ENCODE measurements around the gene EDAR.

The EDAR gene

DNA sequence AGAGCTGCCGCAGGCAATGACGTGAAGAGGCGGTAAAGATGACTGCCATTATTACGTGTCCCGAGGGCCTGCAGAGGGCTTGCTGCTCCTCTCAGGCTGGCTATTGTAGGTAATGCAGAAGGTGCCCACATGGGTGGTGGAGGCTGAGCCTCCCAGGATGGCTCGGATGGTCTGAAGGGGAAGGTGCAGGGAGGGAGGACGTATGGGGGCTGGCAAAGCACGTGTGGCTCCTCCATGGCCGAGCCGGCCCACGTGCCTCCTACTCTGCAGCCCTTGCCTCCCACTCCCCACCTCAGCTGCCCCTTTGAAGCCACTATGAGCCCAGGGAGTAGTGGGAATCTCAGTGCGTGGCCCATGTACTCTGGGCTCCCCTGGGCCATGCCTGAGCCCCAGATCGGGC lies 48.9 kb downstream of the EDAR start:
- DNase-seq (ENCODE audit: low read depth in 2 of 2) = no peak

DNA sequence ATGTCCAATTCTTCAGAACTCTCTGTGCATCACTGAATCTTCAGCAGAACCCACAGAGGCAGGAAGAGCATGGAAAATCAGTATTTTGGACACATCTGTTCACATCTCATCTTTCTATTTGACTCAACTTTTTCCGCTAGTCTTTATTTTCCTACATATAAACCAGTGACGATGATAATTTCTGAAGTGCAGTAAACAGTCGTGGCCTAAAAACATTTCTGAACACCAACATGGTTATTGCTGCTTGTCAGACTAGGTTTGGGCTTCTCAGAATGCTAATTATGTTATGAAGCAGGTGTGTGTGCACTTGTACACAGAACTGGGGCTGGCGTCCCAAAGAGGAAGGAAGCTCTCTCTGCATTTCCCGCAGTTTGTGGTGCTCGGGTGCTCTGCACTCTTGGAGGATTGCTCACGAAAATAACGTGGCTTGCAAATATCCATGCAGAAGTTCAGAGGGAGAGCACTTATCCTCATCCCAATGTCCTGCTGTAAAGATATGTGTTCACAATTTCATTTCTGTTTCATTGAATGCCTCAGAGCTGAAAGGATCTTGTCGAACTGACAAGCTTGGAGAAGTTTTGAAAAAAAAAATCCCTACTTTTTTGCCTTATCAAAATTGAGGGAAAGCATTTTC lies 50.8 kb downstream of the EDAR start:
- DNase-seq (ENCODE audit: low read depth in 2 of 2) = no peak

DNA sequence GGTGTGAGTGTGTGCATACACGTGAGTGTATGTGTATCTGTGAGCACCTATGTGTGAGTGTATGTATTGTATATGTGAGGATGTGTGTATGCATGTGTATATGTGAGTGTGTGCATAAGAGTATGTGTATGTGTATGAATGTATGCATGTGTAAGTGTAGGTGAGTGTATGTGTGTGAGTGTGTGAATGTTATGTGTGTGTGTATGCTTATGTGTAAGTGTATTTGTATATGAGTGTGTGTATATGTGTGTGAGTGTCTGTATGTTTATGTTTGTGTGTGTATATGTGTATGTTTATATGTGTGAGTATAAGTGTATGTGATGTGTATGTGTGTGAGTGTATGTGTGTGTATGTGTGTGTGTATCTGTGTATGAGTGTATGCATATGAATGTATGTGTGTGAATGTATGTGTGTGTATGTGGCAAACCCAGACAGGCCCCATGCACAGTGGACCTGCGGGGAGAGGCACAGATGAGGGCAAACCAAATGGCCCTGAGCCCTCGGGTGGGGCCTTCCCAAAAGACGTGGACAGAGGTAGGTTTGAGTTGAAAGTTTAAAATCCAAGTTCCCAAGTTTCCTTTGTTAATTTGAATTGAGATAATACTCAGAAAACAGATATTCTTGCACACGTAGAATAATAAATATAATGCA lies 51.5 kb downstream of the EDAR start:
- no peak for DNase-seq (ENCODE audit: low read depth in 2 of 2)

DNA sequence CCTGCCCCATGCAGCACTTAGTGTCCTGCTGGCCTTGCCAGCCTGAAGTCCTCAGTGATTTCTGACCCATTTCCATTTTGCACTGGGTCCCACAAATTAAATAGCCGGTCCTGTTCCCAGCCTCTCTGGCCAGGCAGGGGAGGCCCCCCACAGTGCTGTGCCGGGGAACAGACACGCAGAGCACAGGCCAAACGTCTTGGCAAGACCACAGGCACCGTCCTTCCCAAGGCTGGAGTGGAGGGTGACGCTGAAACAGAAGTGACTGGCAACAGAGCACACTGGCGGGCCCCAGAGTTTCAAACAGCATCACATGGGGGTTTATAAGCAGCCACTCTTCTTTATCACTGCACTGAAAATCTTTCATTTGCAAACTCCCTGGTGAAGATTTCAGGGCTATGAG lies 52.2 kb downstream of the EDAR start:
- no peak for DNase-seq (ENCODE audit: low read depth in 2 of 2)

DNA sequence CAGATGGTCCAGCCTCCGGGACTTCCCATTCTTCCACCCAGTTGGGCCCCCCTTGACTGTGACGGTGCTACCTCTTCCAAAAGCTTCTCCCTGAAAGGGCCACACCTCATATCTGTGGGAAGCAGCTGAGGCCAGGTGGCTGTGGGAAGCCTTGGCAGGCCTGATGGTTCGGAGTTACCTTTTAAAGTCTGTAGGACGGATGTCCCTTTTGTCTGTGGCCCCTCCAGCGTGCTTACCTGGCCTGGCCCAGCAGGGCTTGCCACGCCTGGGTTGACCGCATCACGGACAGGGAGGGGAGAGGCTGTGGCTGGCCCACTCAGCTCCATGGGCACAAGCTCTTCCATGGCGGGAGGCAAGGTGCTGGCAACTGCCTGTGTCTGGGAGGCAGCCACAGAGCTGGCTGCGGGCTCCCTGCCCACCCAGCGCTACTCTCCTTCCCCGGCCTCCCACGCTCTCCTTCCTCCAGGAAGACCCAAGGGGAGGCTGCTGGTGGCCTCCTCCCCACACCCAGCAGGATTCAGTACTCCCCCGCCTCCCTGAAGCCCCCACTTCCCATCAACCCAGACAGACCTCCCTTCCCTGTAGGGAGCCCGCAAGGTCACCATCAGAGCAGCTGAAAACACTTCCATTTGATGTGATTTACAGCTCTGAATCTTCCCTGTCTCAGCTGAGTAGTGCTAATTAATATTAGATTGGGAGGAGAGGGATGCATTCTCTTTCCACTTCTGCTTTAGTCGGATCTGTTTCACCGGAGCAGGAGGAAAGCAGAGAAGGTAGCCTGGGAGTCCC lies 52.8 kb downstream of the EDAR start:
- DNase-seq (ENCODE audit: low read depth in 2 of 2) = no peak

DNA sequence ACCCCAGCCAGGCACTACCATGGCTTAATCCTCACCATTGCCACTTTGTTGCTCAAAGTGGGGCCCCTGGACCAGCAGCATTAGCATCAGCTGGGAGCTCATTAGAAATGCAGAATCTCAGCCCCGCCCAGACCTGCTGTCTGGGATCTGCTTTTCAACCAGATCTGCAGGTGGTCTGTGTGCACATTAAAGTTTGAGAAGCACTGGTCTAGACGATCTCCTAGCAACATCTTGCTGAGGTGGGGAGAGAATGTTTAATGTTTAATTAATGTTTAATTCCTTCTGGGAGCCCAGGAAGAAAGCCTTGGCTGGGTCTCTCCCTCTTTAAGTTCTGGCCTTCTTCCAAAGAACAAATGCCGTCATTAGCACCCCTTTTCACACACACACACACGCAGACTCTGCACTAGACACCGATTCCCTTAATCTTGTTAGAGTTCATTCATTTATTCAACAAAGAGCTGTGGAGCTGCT lies 53.7 kb downstream of the EDAR start:
- DNase-seq (ENCODE audit: low read depth in 2 of 2) = no peak

DNA sequence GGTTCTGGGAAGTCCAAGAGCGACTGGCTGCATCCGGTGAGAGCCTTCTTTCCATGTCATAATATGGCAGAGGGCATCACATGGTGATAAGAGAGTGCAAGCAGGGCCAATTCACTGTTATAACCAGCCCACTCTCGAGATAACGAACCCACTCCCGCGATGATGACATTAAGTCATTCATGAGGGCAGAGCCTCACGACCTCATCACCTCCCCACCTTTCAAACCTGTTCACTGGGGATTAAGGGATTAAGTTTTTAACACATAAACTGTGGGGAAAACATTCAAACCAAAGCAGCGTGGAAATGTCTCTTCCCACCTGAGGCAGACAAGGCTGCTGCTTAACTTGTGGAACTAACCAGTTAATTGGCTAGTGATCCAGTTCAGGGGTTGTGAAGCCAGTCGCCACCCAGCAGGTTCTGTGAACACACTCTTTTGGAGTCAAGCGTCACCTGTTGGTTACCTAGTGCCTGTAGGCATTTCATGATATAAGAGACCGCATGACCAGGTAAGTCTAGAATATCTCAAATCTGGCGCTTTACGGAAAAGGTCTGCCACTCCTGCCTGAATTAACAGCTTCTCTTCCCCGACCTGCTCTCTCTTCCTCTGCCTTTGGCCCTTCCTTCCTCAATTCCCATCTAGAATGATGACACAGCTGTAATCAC lies 54.3 kb downstream of the EDAR start:
- DNase-seq (ENCODE audit: low read depth in 2 of 2) = no peak

DNA sequence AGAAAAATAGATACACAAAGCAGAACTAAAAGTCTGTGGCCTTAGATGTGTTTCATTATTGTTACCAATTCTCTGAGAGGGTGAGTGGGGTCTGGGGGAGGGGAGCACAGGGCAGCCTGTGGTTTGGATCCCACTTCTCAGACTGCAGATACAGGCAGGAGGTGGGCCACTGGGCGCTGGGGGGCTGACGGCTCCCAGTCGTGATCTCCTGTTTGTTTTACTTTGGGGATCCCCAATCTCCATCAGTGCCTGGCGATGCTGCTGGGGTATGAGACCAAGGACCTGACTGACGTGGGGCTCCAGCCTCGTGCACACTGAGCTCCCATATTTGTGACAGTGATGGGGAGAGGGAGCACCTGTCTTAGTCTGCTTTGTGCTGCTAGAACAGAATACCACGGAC lies 54.9 kb downstream of the EDAR start:
- DNase-seq (ENCODE audit: low read depth in 2 of 2) = no peak

DNA sequence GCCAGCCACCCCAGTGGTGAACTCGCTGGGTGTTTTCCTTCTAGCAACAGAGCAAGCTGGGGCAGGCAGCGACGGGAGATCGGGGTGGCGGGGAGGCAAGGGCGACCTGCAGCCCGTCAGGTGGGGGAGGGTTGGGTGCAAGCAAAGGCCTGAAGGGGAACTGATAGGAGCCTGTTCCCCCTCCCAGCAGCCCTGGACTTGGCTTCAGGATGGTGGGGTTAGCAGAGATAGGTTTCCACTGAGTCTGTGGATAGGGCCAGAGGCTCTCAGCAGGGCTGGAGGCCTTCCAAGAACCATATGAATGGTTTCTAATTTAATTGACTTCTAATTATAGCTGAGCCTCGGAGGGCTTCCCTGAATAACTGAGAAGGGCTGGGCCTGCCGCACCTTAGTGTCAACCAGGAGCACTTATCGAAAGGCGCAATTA lies 55.3 kb downstream of the EDAR start:
- DNase-seq (ENCODE audit: low read depth in 2 of 2) = no peak

DNA sequence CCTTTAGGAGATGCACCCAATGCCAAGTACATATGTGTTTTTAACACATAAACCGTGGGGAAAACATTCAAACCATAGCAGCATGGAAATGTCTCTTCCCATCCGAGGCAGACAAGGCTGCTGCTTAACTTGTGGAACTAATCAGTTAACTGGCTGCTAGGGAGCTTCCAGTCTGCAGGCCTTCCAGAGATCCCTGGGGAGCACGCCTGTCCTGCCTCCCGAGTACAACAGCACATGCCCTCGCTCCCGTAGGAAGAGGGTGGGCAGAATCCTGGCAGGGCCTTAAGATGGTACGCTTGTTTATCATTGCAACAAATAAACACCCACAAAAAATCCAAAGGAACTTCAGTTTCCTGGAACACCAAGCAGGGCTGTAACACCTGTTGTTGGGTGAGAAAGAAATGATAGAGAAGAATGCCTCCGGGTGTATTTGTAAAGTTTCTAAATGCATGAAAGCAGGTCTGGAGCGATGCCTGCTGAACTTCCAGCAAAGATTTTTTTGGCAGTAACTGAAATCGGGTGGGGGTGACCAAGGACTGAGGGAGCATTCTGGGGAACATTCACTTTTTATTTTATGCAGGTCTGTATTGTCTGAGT lies 56.2 kb downstream of the EDAR start:
- no peak for DNase-seq (ENCODE audit: low read depth in 2 of 2)

DNA sequence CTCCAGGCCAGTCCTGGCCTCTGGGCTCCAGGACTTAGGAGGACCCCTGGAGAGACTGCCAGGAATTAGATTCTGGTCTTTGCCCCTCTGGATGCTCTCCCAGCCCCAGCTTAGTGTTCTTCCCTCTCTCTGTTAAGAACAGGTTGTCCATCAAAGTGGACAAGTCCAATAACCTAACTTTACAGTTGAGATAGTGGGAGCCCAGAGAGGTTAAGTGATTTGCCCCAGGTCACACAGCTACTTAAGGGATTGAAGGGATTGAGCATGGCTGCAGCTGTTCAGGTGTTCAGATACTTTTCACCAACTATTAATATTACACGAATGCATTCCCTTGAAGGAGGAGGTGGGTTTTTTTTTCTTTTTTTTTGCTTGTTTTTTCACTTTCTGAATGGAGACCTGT lies 57.6 kb downstream of the EDAR start:
- no peak for DNase-seq (ENCODE audit: low read depth in 2 of 2)

DNA sequence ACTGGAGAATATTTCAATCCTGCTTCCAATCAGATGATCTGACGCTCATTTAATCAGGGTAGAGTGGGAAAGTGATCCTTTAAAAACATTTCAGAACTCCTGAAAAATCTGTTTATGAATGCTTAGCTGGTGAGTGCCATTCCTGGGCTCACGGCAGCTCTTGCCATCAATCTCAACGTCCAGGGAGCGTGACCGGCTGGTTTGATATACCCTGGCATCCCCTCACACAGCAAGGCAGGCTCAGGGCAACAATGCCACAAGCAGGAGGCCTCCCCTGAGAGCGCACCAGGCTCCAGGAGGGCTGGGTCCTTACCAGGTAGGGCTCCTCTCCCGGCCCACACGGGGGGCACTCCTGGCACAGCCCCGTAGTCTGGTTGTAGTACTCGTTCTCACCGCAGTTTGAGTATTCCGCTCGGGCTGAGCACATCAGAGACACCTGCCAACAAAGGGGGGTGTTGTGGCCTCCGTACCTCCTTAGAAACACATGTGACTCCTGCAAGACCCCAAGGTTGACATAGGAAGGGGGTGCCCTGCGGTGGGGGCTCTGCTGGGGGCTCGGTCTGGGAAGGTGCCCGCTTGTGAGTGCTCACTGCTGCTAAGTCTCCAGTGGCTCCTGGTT lies 59.1 kb downstream of the EDAR start:
- DNase-seq (ENCODE audit: low read depth in 2 of 2) = no peak

DNA sequence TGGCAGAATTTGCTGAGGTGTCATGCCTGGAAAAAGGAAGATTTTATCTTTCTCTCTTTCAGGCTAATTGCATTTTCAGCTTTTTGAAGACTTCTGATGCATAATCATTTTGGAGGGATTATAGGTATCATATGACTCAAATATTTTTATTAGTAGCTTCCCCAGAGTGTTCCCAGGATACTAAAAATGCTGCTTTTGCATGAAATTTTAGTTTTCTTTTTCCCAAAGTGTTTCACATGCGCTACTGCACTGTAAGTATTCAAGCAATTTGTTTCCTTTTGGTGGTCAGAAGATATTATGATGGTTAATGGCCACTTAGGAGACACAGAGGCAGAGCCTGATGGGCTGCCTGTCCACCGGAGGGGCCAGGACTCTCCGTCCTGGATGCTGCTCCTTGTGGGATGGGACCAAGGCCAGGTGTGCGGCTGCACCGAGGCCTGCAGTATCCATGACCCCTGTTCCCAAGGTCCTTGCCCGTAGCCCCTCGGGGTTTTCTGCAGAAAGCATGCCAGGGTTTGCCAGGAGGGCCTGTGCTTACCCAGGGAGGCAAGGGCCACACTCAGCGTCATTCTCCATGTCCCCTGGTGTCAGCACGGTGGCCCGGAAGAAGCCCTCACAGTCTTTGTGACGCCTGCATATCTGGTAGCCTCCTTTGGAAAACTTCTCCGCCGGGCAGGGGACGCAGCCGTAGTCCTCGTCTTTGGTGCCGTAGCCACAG lies 60.2 kb downstream of the EDAR start:
- no peak for DNase-seq (ENCODE audit: low read depth in 2 of 2)

DNA sequence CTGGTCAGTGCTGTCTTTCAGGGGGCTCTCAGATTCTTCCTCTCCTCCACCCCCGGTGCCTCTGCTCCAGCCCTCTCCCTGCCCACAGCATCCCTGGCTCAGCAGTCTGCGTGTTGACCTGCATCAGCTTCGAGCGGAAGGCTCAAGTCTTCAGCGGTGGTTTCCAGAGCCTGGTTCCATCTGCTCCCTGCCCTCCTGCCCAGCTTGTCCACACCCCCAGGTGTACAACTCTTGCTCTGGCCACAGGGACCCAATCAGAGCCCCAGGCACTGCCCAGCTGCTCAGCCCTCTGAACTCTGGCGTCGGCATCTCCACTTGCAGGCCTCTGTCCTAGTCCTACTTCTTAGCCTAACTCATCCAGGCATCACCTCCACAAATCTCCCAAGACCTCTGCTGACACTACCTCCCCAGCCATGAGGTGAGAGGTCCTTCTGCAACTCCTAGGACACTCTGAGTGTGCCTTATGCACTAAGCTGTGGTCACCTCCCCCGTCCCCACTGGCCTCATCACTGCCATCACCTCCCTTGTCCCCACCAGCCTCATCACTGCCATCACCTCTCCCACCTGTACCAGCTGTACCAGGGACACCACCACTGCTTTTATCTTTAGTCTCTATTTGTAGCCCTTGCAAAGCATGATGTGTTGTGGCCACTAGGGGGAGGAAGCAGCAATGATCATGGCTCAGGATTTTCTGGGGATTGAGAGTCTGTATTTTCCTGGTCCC lies 60.9 kb downstream of the EDAR start:
- peak; percentile 13 to 19 for DNase-seq (ENCODE audit: low read depth in 2 of 2)

DNA sequence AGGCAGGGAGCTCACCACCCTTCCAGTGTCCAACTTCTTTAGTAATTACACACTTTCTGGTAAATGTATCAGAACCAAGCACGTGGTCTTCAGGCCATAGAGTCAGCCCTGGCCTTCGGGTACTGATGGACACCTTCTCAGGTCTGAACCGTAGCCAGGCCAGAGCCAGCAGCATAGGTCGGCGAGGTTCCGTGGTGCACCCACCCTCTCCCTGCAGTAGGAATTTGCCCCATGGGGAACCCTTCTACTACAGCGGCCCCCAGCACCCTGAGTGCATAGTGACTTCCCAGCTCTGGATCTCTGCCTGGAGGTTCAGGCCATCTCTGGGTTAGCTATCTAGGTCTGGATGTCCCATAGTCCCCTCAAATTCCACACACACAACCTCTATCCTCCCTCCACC lies 61.6 kb downstream of the EDAR start:
- no peak for DNase-seq (ENCODE audit: low read depth in 2 of 2)

DNA sequence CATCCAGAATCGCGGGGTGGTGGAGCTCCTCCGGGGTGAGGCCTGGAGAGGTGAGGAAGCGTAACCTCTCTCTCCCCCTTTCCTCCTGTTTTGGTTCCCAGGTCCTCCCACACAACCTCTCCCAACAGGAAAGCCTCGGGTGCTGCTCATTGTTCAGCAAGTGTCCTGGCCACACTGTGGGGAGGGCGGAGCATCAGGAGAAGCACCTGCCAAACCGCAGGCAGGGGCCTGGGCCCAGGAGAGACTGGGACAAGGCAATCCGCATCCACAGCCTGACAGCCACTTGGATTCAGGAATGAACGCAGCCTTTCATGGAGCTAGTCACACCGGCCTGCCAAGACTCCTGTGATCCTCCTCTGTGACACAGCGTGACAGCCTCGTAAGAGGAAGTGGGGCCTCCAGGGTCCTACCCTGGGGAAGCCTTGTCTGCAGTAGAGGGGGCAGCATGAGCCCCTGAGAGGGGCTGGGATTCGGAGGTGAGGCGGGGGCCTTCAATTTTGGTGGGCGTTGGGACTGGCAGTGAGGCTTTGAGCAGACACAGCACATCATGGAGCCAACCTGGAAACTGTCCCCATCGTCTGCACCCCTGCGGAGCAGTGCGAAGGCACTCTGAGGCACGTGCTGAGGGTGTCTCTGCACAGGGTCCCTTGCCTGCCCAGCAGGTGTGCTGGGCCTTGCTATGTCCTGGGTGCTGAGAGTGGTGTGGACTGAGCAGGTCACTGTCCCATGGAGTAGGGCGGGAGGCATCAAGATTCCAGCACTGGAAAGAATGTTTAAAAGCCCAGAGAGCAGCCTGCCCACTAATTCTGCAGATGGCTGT lies 62.2 kb downstream of the EDAR start:
- no peak for DNase-seq (ENCODE audit: low read depth in 2 of 2)

DNA sequence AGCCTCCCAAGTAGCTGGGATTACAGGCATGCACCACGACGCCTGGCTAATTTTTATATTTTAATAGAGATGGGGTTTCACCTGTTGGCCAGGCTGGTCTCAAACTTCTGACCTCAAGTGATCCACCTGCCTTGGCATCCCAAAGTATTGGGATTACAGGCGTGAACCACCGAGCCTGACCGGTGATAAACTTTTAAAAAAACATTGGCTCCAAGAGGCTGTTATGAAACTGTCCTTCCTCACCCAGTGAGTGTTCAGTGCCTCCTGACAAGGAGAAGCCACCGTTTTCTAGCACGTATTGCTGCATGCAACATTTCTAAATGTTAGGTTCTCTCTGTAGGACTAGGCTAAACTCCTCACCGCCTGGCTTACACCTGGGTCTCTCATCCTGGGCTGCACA lies 63.3 kb downstream of the EDAR start:
- DNase-seq (ENCODE audit: low read depth in 2 of 2) = no peak

DNA sequence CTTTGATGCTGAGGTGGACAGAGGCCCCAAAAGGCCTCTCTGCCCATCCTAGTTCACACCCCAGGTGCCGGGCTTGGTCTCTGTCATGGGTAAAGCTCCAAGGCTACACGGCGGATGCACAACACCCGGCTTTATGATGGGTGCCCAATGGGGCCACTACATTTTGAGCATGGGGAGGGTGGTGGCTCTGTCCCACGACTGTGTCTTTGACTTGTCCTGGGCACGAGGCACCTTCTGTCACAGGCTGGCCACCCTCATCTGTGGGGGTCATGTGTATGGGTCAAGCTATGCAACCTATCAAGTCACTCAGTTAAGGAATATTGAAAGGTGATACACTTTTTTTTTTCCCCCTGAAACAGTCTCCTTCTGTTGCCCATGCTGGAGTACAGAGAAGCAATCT lies 63.7 kb downstream of the EDAR start:
- no peak for DNase-seq (ENCODE audit: low read depth in 2 of 2)

DNA sequence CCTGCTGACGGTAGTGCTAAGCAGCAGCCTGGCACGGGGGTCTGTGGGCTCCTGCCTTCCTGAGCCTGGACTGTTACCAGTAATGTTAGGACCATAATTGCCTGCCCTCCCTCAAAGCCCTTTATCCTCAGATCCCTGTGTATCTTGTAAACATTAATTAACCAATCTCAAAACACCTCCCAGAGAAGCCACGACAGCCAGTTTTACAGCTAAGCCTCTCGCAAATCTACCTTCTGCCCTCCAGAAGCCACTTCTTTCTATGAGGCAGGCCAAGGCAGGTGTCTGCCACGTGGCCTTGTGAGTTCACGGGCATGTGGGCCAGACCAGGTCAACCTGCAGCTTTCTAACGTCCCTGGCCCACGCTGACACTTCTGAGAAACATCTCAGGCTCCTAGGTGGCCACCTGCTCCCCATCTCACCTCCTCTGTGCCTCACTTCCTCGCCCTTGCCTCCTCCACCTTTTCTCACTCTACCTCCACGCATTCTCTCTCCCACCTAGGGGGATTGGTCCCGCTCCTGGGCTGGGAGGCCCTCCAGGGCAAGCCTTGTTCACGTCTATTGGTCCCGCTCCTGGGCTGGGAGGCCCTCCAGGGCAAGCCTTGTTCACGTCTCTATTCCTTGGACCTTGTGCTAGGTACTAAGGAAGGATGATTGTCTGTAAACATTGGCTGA lies 64.3 kb downstream of the EDAR start:
- DNase-seq (ENCODE audit: low read depth in 2 of 2) = no peak
